ENCODE results near the gene KIF26A. TPM values are rescaled to one million over a fixed set of nuclear protein-coding genes. Genes with fewer than 3 reads are reported as not detected.

KIF26A gene
- total and polyA plus RNA-seq, 10 donors = 0.72 to 21.9 (median 9.2) TPM

GRCh38 chr14:104209985-104210816, 71.8 kb downstream of the KIF26A start:
- no peak for TF ChIP-seq POLR2A (IDR thresholded peaks at IDR 0.05)
- TF ChIP-seq CTCF (IDR thresholded peaks at IDR 0.05 in 8 of 11, conservative IDR thresholded peaks at IDR 0.05 in 3 of 11) = no peak
- TF ChIP-seq POLR2AphosphoS5 (IDR thresholded peaks at IDR 0.05) = no peak

GRCh38 chr14:104210817-104211195, 72.4 kb downstream of the KIF26A start:
- H3K27ac ChIP-seq = no peak overlapping the region
- H3K4me1 ChIP-seq = no peaks in the 10 kb centered on the region
- TF ChIP-seq POLR2AphosphoS5 (IDR thresholded peaks at IDR 0.05) = no peak
- TF ChIP-seq POLR2A (IDR thresholded peaks at IDR 0.05) = no peak
- TF ChIP-seq CTCF (IDR thresholded peaks at IDR 0.05 in 8 of 11, conservative IDR thresholded peaks at IDR 0.05 in 3 of 11) = no peak
- WGBS, 5 donors = 81 to 94% (median 89%) methylated on average over 11 of the region's 11 CpGs
- no peaks in the 10 kb centered on the region for H3K36me3 ChIP-seq
- H3K27me3 ChIP-seq (replicated peaks in 1 of 7) = peaks cover 0 to 37% (median 0%) of the 10 kb centered on the region in 7 donors
- no peak for DNase-seq
- intact Hi-C loops (cut with DNase I; ENCODE audit: low total_unique reads) = no loop called here
- H3K4me3 ChIP-seq = no peak overlapping the region
- no peaks in the 10 kb centered on the region for H3K9me3 ChIP-seq

More at GRCh38 chr14:104209985-104210816, 71.8 kb downstream of the KIF26A start:
- H3K4me3 ChIP-seq = no peak overlapping the region
- H3K36me3 ChIP-seq = no peaks in the 10 kb centered on the region
- peak; percentile 67 for DNase-seq
- peaks cover 0 to 37% (median 0%) of the 10 kb centered on the region in 7 donors for H3K27me3 ChIP-seq (replicated peaks in 1 of 7)
- H3K27ac ChIP-seq = no peak overlapping the region
- 76 to 86% (median 79%) methylated on average over 12 to 21 of the region's 21 CpGs for WGBS, 5 donors
- intact Hi-C loops (cut with DNase I; ENCODE audit: low total_unique reads) = no loop called here
- H3K9me3 ChIP-seq = no peaks in the 10 kb centered on the region
- no peaks in the 10 kb centered on the region for H3K4me1 ChIP-seq

- no peak overlapping the region for H3K4me3 ChIP-seq
- intact Hi-C loops (cut with DNase I; ENCODE audit: low total_unique reads) = no loop called here
- H3K4me1 ChIP-seq = no peaks in the 10 kb centered on the region
- TF ChIP-seq POLR2A (IDR thresholded peaks at IDR 0.05) (no peak), CTCF (IDR thresholded peaks at IDR 0.05 in 8 of 11, conservative IDR thresholded peaks at IDR 0.05 in 3 of 11) (no peak), POLR2AphosphoS5 (IDR thresholded peaks at IDR 0.05) (no peak)
- H3K9me3 ChIP-seq = no peaks in the 10 kb centered on the region
- peaks cover 0 to 37% (median 0%) of the 10 kb centered on the region in 7 donors for H3K27me3 ChIP-seq (replicated peaks in 1 of 7)
- H3K36me3 ChIP-seq = no peaks in the 10 kb centered on the region
- DNase-seq = peak; percentile 48
- H3K27ac ChIP-seq = no peak overlapping the region
- 77 to 88% (median 80%) methylated on average over 13 of the region's 13 CpGs for WGBS, 5 donors
Observed at GRCh38 chr14:104211215-104211614, 72.8 kb downstream of the KIF26A start.

- H3K4me1 ChIP-seq = no peaks in the 10 kb centered on the region
- H3K9me3 ChIP-seq = no peaks in the 10 kb centered on the region
- TF ChIP-seq POLR2AphosphoS5 (IDR thresholded peaks at IDR 0.05) (no peak), CTCF (IDR thresholded peaks at IDR 0.05 in 8 of 11, conservative IDR thresholded peaks at IDR 0.05 in 3 of 11) (no peak), POLR2A (IDR thresholded peaks at IDR 0.05) (no peak)
- WGBS, 5 donors = 89 to 98% (median 94%) methylated on average over 9 of the region's 9 CpGs
- H3K4me3 ChIP-seq = no peak overlapping the region
- H3K36me3 ChIP-seq = no peaks in the 10 kb centered on the region
- intact Hi-C loops (cut with DNase I; ENCODE audit: low total_unique reads) = no loop called here
- peaks cover 0 to 37% (median 0%) of the 10 kb centered on the region in 7 donors for H3K27me3 ChIP-seq (replicated peaks in 1 of 7)
- peak; percentile 28 for DNase-seq
- H3K27ac ChIP-seq = no peak overlapping the region
Observed at GRCh38 chr14:104211741-104212140, 73.4 kb downstream of the KIF26A start.
